HEK293 (cell line): ENCODE data around the gene KMT2D.
"Not testable (repeated sequence)": the region's sequence is repeated elsewhere in the genome, so short reads cannot be mapped to it uniquely, and the experiment has no call there.

Experiments used
- CTCF ChIA-PET: fragments of 350-600 bp; formaldehyde crosslinking; extraction: SDS; loops from one replicate; lab custom pipeline; 2021; ENCODE audit warnings: antibody characterized with exemption; lab: Yijun Ruan, JAX
- POLR2A ChIA-PET: fragments of 300-600 bp; formaldehyde crosslinking; extraction: SDS; loops from one replicate; lab custom pipeline; 2020; ENCODE audit warnings: antibody characterized with exemption, inconsistent platforms; lab: Yijun Ruan, JAX
- H3K27ac ChIP-seq: fragments of 200-500 bp; sonication (Bioruptor generic); 2 replicates; pipeline ENCODE4 v1.5.1; 2014; ENCODE audit warnings: low read depth, low read length, control low read depth, inconsistent platforms; ENCODE audit errors: extremely low read depth
- H3K36me3 ChIP-seq, 2 experiments: fragments of 200-500 bp in 1 of 2; sonication (Bioruptor generic) in 1 of 2; 1 replicate in 1 of 2; 2 replicates in 1 of 2; pipeline ENCODE4 v1.5.1; 2014 to 2017; ENCODE audit warnings: inconsistent platforms in 2 of 2, low read length in 2 of 2; ENCODE audit not compliant: control insufficient read depth in 2 of 2, insufficient read depth in 1 of 2
- H3K4me1 ChIP-seq: fragments of 200-500 bp; sonication (Bioruptor generic); 2 replicates; pipeline ENCODE4 v1.5.1; 2014; ENCODE audit warnings: mild to moderate bottlenecking, low read length, inconsistent platforms; ENCODE audit not compliant: control insufficient read depth, insufficient read depth
- H3K4me3 ChIP-seq: 2 replicates; pipeline ENCODE4 v1.5.1; 2011; ENCODE audit warnings: low read depth, mild to moderate bottlenecking, control low read depth, low read length, moderate library complexity
- H3K9me3 ChIP-seq: fragments of 200-500 bp; sonication (Bioruptor generic); 2 replicates; pipeline ENCODE4 v1.5.1; 2014; ENCODE audit warnings: low read depth, low read length, inconsistent platforms; ENCODE audit not compliant: control insufficient read depth, insufficient read depth
- BCL11A ChIP-seq: fragments of 450-650 bp; formaldehyde crosslinking; IDR thresholded peaks from 2 replicates; pipeline ENCODE4 v1.5.1; 2016; ENCODE audit warnings: low read depth, missing biosample characterization, missing genetic modification characterization
- GLI2 ChIP-seq: fragments of 450-650 bp; formaldehyde crosslinking; IDR thresholded peaks from 2 replicates; pipeline ENCODE4; 2017; ENCODE audit warnings: missing biosample characterization, missing genetic modification characterization, low read depth, borderline replicate concordance
- HOXC10 ChIP-seq: sonication (generic); formaldehyde crosslinking; IDR thresholded peaks from 2 replicates; pipeline ENCODE4 v1.8.1; 2023; ENCODE audit warnings: mild to moderate bottlenecking, missing genetic modification reagents
- KLF1 ChIP-seq: fragments of 450-650 bp; formaldehyde crosslinking; IDR thresholded peaks from 2 replicates; pipeline ENCODE4 v1.5.1; 2016; ENCODE audit warnings: missing biosample characterization, missing genetic modification characterization
- KLF7 ChIP-seq: fragments of 450-650 bp; formaldehyde crosslinking; IDR thresholded peaks from 2 replicates; pipeline ENCODE4 v1.5.1; 2016; ENCODE audit warnings: missing biosample characterization, missing genetic modification characterization, borderline replicate concordance
- MYNN ChIP-seq: fragments of 450-650 bp; formaldehyde crosslinking; IDR thresholded peaks from 2 replicates; pipeline ENCODE4 v1.5.1; 2016; ENCODE audit warnings: missing biosample characterization, missing genetic modification characterization, borderline replicate concordance
- OSR2 ChIP-seq: fragments of 450-650 bp; formaldehyde crosslinking; IDR thresholded peaks from 2 replicates; pipeline ENCODE4 v1.5.1; 2016; ENCODE audit warnings: missing biosample characterization, missing genetic modification characterization
- SETDB1 ChIP-seq: IDR thresholded peaks from one replicate; pipeline ENCODE4 v1.6.1; 2017; ENCODE audit warnings: mild to moderate bottlenecking, low read length, moderate library complexity, mixed read lengths; ENCODE audit not compliant: insufficient read length
- ZNF335 ChIP-seq: fragments of 450-650 bp; formaldehyde crosslinking; conservative IDR thresholded peaks from 2 replicates; pipeline ENCODE4 v1.5.1; 2016; ENCODE audit warnings: missing biosample characterization, missing genetic modification characterization
- ZNF354C ChIP-seq: fragments of 450-650 bp; formaldehyde crosslinking; IDR thresholded peaks from 2 replicates; pipeline ENCODE4 v1.5.1; 2016; ENCODE audit warnings: missing biosample characterization, missing genetic modification characterization, low read depth, borderline replicate concordance
- ZNF423 ChIP-seq: fragments of 450-650 bp; formaldehyde crosslinking; IDR thresholded peaks from 2 replicates; pipeline ENCODE4 v1.5.1; 2016; ENCODE audit warnings: missing biosample characterization, missing genetic modification characterization
- ZNF426 ChIP-seq: fragments of 450-650 bp; formaldehyde crosslinking; IDR thresholded peaks from 2 replicates; pipeline ENCODE4 v1.5.1; 2017; ENCODE audit warnings: missing biosample characterization, missing genetic modification characterization, mild to moderate bottlenecking, inconsistent platforms, moderate library complexity
- ZNF558 ChIP-seq: fragments of 450-650 bp; formaldehyde crosslinking; IDR thresholded peaks from 2 replicates; pipeline ENCODE4 v1.5.1; 2016; ENCODE audit warnings: missing biosample characterization, missing genetic modification characterization
- ZNF560 ChIP-seq: fragments of 450-650 bp; formaldehyde crosslinking; IDR thresholded peaks from 2 replicates; pipeline ENCODE4 v1.5.1; 2017; ENCODE audit warnings: missing biosample characterization, missing genetic modification characterization, borderline replicate concordance
- ZNF585B ChIP-seq: fragments of 450-650 bp; formaldehyde crosslinking; IDR thresholded peaks from 2 replicates; pipeline ENCODE4 v1.5.1; 2016; ENCODE audit warnings: missing biosample characterization, missing genetic modification characterization
- ZNF596 ChIP-seq: fragments of 450-650 bp; IDR thresholded peaks from 2 replicates; pipeline ENCODE4 v1.5.0; 2018; ENCODE audit warnings: missing biosample characterization, mild to moderate bottlenecking, missing genetic modification characterization, moderate library complexity
- ZNF629 ChIP-seq: fragments of 450-650 bp; formaldehyde crosslinking; IDR thresholded peaks from 2 replicates; pipeline ENCODE4 v1.5.1; 2017; ENCODE audit warnings: missing biosample characterization, missing genetic modification characterization
- ZNF707 ChIP-seq: fragments of 450-650 bp; formaldehyde crosslinking; IDR thresholded peaks from 2 replicates; pipeline ENCODE4 v1.5.1; 2016; ENCODE audit warnings: missing biosample characterization, missing genetic modification characterization
- TF ChIP-seq, protein P1 (sequence below): fragments of 450-650 bp; formaldehyde crosslinking; conservative IDR thresholded peaks from 2 replicates; pipeline ENCODE4 v1.5.1; 2016; ENCODE audit warnings: low read depth, missing biosample characterization, missing genetic modification characterization
- TF ChIP-seq, protein P2 (sequence below): fragments of 450-650 bp; formaldehyde crosslinking; IDR thresholded peaks from 2 replicates; pipeline ENCODE4 v1.5.1; 2017; ENCODE audit warnings: missing biosample characterization, missing genetic modification characterization
- TF ChIP-seq, protein P3 (sequence below): fragments of 450-650 bp; formaldehyde crosslinking; IDR thresholded peaks from 2 replicates; pipeline ENCODE4 v1.5.1; 2016; ENCODE audit warnings: missing biosample characterization, missing genetic modification characterization

Gene KMT2D

DNA sequence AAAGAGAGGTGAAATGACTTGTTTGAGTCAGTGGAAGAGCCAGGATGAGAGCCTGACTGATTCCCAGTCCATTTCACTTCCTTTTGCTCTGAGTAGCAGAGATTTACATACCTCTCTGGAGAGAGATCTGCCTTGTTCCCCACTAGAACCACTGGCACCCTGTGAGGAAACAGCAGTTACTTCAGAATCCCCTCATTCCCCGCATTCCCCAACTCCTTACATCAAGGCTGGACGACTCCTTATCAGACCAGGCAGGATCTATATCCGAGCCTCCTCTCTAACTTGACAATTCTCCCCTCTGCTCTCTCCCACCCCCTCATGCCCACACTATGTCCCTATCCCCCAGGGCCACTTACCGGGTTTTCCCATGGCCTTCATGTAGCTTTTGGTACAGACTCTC, 5.5 kb upstream of the KMT2D start:
- no peaks in the 10 kb centered on the region for H3K36me3 ChIP-seq
- no peak overlapping the region for H3K4me3 ChIP-seq
- POLR2A ChIA-PET, result interaction anchor here (1.0 to 1.4 kb wide), 2 partner anchors 18 to 26 kb away, joined by 3 to 5 read pairs; no protein-coding TSS in a partner anchor
- CTCF ChIA-PET, result interaction anchor here (0.5 to 9.2 kb wide), 12 partner anchors 10 to 78 kb away, joined by 3 to 131 read pairs (median 6); partner anchors contain the start of genes DHH and TUBA1B
- peaks cover 4% of the 10 kb centered on the region for H3K4me1 ChIP-seq
- H3K27ac ChIP-seq, result no peak overlapping the region
- TF ChIP-seq ZNF423 (tag by site-specific recombination) (no peak), ZNF354C (tag by site-specific recombination) (no peak), MYNN (tag by site-specific recombination) (no peak), HOXC10 (CRISPR knock-in tag) (no peak), ZNF629 (tag by site-specific recombination) (no peak), KLF1 (tag by site-specific recombination) (no peak), ZNF426 (tag by site-specific recombination) (no peak), ZNF707 (tag by site-specific recombination) (no peak), GLI2 (tag by site-specific recombination) (no peak), SETDB1 (no peak)
- TF ChIP-seq, protein P1, sequence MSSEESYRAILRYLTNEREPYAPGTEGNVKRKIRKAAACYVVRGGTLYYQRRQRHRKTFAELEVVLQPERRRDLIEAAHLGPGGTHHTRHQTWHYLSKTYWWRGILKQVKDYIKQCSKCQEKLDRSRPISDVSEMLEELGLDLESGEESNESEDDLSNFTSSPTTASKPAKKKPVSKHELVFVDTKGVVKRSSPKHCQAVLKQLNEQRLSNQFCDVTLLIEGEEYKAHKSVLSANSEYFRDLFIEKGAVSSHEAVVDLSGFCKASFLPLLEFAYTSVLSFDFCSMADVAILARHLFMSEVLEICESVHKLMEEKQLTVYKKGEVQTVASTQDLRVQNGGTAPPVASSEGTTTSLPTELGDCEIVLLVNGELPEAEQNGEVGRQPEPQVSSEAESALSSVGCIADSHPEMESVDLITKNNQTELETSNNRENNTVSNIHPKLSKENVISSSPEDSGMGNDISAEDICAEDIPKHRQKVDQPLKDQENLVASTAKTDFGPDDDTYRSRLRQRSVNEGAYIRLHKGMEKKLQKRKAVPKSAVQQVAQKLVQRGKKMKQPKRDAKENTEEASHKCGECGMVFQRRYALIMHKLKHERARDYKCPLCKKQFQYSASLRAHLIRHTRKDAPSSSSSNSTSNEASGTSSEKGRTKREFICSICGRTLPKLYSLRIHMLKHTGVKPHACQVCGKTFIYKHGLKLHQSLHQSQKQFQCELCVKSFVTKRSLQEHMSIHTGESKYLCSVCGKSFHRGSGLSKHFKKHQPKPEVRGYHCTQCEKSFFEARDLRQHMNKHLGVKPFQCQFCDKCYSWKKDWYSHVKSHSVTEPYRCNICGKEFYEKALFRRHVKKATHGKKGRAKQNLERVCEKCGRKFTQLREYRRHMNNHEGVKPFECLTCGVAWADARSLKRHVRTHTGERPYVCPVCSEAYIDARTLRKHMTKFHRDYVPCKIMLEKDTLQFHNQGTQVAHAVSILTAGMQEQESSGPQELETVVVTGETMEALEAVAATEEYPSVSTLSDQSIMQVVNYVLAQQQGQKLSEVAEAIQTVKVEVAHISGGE, result no peak
- TF ChIP-seq, protein P2, sequence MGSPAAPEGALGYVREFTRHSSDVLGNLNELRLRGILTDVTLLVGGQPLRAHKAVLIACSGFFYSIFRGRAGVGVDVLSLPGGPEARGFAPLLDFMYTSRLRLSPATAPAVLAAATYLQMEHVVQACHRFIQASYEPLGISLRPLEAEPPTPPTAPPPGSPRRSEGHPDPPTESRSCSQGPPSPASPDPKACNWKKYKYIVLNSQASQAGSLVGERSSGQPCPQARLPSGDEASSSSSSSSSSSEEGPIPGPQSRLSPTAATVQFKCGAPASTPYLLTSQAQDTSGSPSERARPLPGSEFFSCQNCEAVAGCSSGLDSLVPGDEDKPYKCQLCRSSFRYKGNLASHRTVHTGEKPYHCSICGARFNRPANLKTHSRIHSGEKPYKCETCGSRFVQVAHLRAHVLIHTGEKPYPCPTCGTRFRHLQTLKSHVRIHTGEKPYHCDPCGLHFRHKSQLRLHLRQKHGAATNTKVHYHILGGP (tag by site-specific recombination), result no peak
- TF ChIP-seq, protein P3, sequence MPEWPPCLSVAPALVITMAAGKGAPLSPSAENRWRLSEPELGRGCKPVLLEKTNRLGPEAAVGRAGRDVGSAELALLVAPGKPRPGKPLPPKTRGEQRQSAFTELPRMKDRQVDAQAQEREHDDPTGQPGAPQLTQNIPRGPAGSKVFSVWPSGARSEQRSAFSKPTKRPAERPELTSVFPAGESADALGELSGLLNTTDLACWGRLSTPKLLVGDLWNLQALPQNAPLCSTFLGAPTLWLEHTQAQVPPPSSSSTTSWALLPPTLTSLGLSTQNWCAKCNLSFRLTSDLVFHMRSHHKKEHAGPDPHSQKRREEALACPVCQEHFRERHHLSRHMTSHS (tag by site-specific recombination), result no peak
- H3K9me3 ChIP-seq, result no peaks in the 10 kb centered on the region

DNA sequence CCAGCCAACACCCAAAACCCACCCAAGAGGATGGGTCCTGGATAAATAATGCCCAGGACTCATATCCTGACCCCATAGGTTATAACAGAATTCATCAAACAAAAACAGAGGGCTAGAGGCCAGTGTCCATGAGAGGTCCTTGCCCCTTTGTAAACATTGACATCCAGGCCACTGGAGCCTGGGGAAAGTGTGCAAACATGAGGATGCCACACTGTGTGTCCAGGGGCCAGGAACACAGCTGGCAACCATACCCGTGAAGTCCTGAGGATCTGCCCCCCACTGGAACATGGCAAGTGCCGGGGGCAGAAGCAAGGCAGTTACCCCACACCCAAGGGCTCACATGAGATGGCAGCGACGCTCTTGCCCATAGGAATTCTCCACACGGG, 4.2 kb upstream of the KMT2D start:
- CTCF ChIA-PET, result interaction anchor here (0.6 to 9.2 kb wide), 28 partner anchors 8 to 283 kb away, joined by 3 to 131 read pairs (median 6); partner anchors contain the start of genes DDN, DHH and TUBA1B

DNA sequence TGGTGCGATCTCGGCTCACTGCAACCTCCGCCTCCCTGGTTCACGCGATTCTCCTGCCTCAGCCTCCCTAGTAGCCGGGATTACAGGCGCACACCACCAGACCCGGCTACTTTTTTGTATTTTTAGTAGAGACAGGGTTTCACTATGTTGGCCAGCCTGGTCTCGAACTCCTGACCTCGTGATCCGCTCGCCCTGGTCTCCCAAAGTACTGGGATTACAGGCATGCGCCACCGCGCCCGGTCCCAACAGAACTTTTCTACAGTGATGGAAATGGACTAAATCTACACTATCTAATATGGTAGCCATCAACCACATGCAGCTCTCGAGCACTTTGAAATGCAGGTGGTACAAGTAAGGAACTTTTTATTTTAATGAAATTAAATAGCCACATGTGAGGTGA, 1.3 kb upstream of the KMT2D start:
- H3K36me3 ChIP-seq, H3K9me3 ChIP-seq, H3K4me3 ChIP-seq, H3K27ac ChIP-seq, POLR2A ChIA-PET, H3K4me1 ChIP-seq: not testable (repeated sequence)
- CTCF ChIA-PET, result interaction anchor here (0.9 to 9.2 kb wide), 5 partner anchors 25 to 298 kb away, joined by 3 to 131 read pairs (median 74); partner anchors contain the start of gene DHH

More for the DNA sequence above, 4.2 kb upstream of the KMT2D start:
- Histone ChIP-seq H3K4me1 (no peaks in the 10 kb centered on the region), H3K9me3 (no peaks in the 10 kb centered on the region), H3K27ac (no peak overlapping the region), H3K4me3 (no peak overlapping the region), H3K36me3 (no peaks in the 10 kb centered on the region)
- POLR2A ChIA-PET, result interaction anchor here (1.3 to 2.9 kb wide), 5 partner anchors 23 to 66 kb away, joined by 3 to 16 read pairs (median 11); partner anchors contain the start of gene TUBA1B
- no peak for TF ChIP-seq OSR2
- TF ChIP-seq ZNF596 (tag by site-specific recombination), result no peak
- no peak for TF ChIP-seq ZNF560
- TF ChIP-seq BCL11A (tag by site-specific recombination), result no peak
- no peak for TF ChIP-seq ZNF335
- TF ChIP-seq ZNF585B (tag by site-specific recombination), result no peak
- no peak for TF ChIP-seq KLF7 (tag by site-specific recombination)
- TF ChIP-seq ZNF558, result no peak
